GM19351 (cell line): ENCODE measurements around the gene LTBP2.

Source experiments
- ATAC-seq: cut with Tn5 transposase; IDR thresholded peaks from one replicate; pipeline ENCODE4 v1.9.1; 2021; ENCODE audit warnings: mild to moderate bottlenecking, moderate library complexity; ENCODE audit not compliant: unreplicated experiment

Gene LTBP2

GRCh38 chr14:74611650-74612349 is at the start of gene LTBP2:
TSS of gene LTBP2 (minus strand) at chr14:74612237. CDS start at chr14:74611944, 293 bp downstream.
- no peak for ATAC-seq

GRCh38 chr14:74660863-74661262 is 48.8 kb upstream of the LTBP2 start:
- no peak for ATAC-seq

- ATAC-seq = no peak
Observed at GRCh38 chr14:74660167-74660566, 48.1 kb upstream of the LTBP2 start.

GRCh38 chr14:74658535-74659131 is 46.6 kb upstream of the LTBP2 start:
- no peak for ATAC-seq

GRCh38 chr14:74656964-74657363 is 44.9 kb upstream of the LTBP2 start:
- ATAC-seq = no peak

- ATAC-seq = no peak
Observed at GRCh38 chr14:74655599-74656395, 43.8 kb upstream of the LTBP2 start.

- no peak for ATAC-seq
Observed at GRCh38 chr14:74654931-74655330, 42.9 kb upstream of the LTBP2 start.

GRCh38 chr14:74653386-74654138 is 41.5 kb upstream of the LTBP2 start:
- no peak for ATAC-seq

- no peak for ATAC-seq
Observed at GRCh38 chr14:74652541-74652940, 40.5 kb upstream of the LTBP2 start.

GRCh38 chr14:74650927-74651686 is 39.1 kb upstream of the LTBP2 start:
- ATAC-seq = no peak

- no peak for ATAC-seq
Observed at GRCh38 chr14:74649673-74650072, 37.6 kb upstream of the LTBP2 start.

GRCh38 chr14:74649167-74649566 is 37.1 kb upstream of the LTBP2 start:
- ATAC-seq = no peak

- ATAC-seq = no peak
Observed at GRCh38 chr14:74648601-74649000, 36.6 kb upstream of the LTBP2 start.

- ATAC-seq = no peak
Observed at GRCh38 chr14:74647678-74648461, 35.8 kb upstream of the LTBP2 start.

- no peak for ATAC-seq
Observed at GRCh38 chr14:74647061-74647677, 35.1 kb upstream of the LTBP2 start.

GRCh38 chr14:74645756-74646470 is 33.9 kb upstream of the LTBP2 start:
- no peak for ATAC-seq

- no peak for ATAC-seq
Observed at GRCh38 chr14:74645244-74645643, 33.2 kb upstream of the LTBP2 start.

GRCh38 chr14:74641601-74642391 is 29.8 kb upstream of the LTBP2 start:
- no peak for ATAC-seq
